ENCODE measurements around the gene MEP1A. TPM values are rescaled to one million over a fixed set of nuclear protein-coding genes. Genes with fewer than 3 reads are reported as not detected.

Gene MEP1A
- total and polyA plus RNA-seq, 2 of the 13 experiments (the other 11 are each of a cell fraction or from before 2014, with no cell fraction given): 0.24 to 0.83 TPM

- no peak overlapping the region for H3K4me3 ChIP-seq (replicated peaks in 1 of 3; ENCODE audit: insufficient read depth in 1 of 3, low read depth in 2 of 3, low read length in 3 of 3)
- FAIRE-seq (no peak), ATAC-seq (no peak), DNase-seq (ENCODE audit: low spot score) (no peak)
- H3K36me3 ChIP-seq (replicated peaks in 1 of 2; ENCODE audit: control insufficient read depth in 1 of 2, insufficient read depth in 2 of 2, low read length in 2 of 2): no peaks in the 10 kb centered on the region
- H3K9me3 ChIP-seq (ENCODE audit: low read length): no peaks in the 10 kb centered on the region
- BruUV-seq (replicated peaks): no TSS peak
- no peaks in the 10 kb centered on the region for H3K4me1 ChIP-seq (ENCODE audit: insufficient read depth, low read length)
- H3K79me2 ChIP-seq (ENCODE audit: insufficient read depth, low read length): no peaks in the 10 kb centered on the region
- no peaks in the 10 kb centered on the region for H3K27me3 ChIP-seq (ENCODE audit: control insufficient read depth in 1 of 2, insufficient read depth in 2 of 2, low read length in 2 of 2)
- H2AFZ ChIP-seq (ENCODE audit: low read length): no peak overlapping the region
- intact Hi-C loops (cut with micrococcal nuclease; ENCODE audit: unreplicated experiment): no loop called here
- TF ChIP-seq PRMT3 (CRISPR knock-in tag; IDR thresholded peaks at IDR 0.05; ENCODE audit: borderline replicate concordance, low read depth) (no peak), CEBPB (IDR thresholded peaks at IDR 0.05; ENCODE audit: borderline replicate concordance, low read depth, low read length) (peak; percentile 68; the same call in 1 of the 2 replicates), ZNF7 (CRISPR knock-in tag; IDR thresholded peaks at IDR 0.05) (no peak), PRDM15 (CRISPR knock-in tag; IDR thresholded peaks at IDR 0.05) (no peak), SIN3A (IDR thresholded peaks at IDR 0.05; ENCODE audit: borderline replicate concordance, low read depth, low read length) (no peak), SOX13 (IDR thresholded peaks at IDR 0.05) (no peak), SOX13 (CRISPR knock-in tag; conservative IDR thresholded peaks at IDR 0.05 in 1 of 2, IDR thresholded peaks at IDR 0.05 in 1 of 2) (0 out of 4 replicates have a peak, but pooled peaks of 1 of the 2 experiments have one; percentile 17), ZBTB25 (CRISPR knock-in tag; IDR thresholded peaks at IDR 0.05) (no peak)
- no peaks in the 10 kb centered on the region for H4K20me1 ChIP-seq (ENCODE audit: insufficient read depth, low read length)
- WGBS (ENCODE audit: low lambda C conversion rate): 18% methylated on average over 2 of the region's 2 CpGs
- ChIA-PET CTCF (ENCODE audit: low intra/inter-chr PET ratio, low total read pairs) (no interaction called here), POLR2A (no interaction called here)
- in situ Hi-C loops (cut with HindIII; ENCODE audit: extremely low pct_ligation_motif_present, low pct_unique_long_range_greater_than_20kb): no loop called here
- no peak overlapping the region for H3K9ac ChIP-seq (ENCODE audit: insufficient read depth, low read depth, low read length)
- no peak overlapping the region for H3K27ac ChIP-seq (ENCODE audit: extremely low read length, insufficient read depth, low read length)
- H3K4me2 ChIP-seq (ENCODE audit: low read depth, low read length): no peak overlapping the region
Observed at GRCh38 chr6:46828939-46829338, 35.8 kb downstream of the MEP1A start.

All from HepG2 (cell line).